VCaP (cell line): ENCODE measurements around the gene MUC6.
"Not testable (repeated sequence)": the region's sequence is repeated elsewhere in the genome, so short reads cannot be mapped to it uniquely, and the experiment has no call there.

Experiments
- H3K27ac ChIP-seq: fragments of 450-650 bp; 2 replicates; pipeline ENCODE4 v1.5.1; 2017
- CTCF ChIP-seq: fragments of 450-650 bp; conservative IDR thresholded peaks from 2 replicates; pipeline ENCODE4 v1.5.1; 2017; ENCODE audit warnings: mild to moderate bottlenecking, moderate library complexity

Gene MUC6

GRCh38 chr11:976431-977160 is 59.9 kb downstream of the MUC6 start:
- no peak overlapping the region for H3K27ac ChIP-seq
- TF ChIP-seq CTCF = no peak

- no peak overlapping the region for H3K27ac ChIP-seq
- TF ChIP-seq CTCF = peak; percentile 39
These were observed 60.7 kb downstream of the MUC6 start for GRCh38 chr11:975827-976226.

GRCh38 chr11:975376-975775 is 61.1 kb downstream of the MUC6 start:
- not testable (repeated sequence) for H3K27ac ChIP-seq

- no peak for TF ChIP-seq CTCF
- H3K27ac ChIP-seq = no peak overlapping the region
These were observed 63.3 kb downstream of the MUC6 start for GRCh38 chr11:973237-973636.

- TF ChIP-seq CTCF = no peak
- H3K27ac ChIP-seq = no peak overlapping the region
These were observed 63.9 kb downstream of the MUC6 start for GRCh38 chr11:972523-973211.

GRCh38 chr11:971731-972365 is 64.7 kb downstream of the MUC6 start:
- H3K27ac ChIP-seq = no peak overlapping the region
- no peak for TF ChIP-seq CTCF

GRCh38 chr11:971092-971690 is 65.3 kb downstream of the MUC6 start:
- TF ChIP-seq CTCF = no peak
- H3K27ac ChIP-seq = no peak overlapping the region
